Measurements from ENCODE around the gene RPS6KA6.

DNA sequence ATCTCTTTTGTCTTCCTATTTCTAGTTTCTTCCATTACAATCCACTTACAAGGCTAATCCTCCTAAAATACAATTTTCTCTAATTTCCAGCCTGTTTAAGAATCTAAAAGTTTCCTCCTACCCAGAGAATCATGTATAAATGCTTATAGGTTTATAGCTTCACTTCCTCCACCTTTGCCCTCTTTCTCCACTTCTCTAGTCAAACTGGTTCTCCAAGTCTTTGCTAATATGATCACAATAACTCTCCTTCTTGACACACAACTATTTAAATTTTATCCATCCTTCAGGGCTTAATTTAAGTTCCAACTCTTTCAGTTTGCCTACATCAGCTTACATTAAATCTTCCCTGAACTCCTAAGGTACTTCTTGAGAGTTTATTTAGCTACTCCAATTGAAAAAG, 69.2 kb downstream of the RPS6KA6 start:
- TF ChIP-seq EZH2 (IDR thresholded peaks at IDR 0.05; ENCODE audit: borderline replicate concordance, low read length): no peak
- TF ChIP-seq, protein P1, sequence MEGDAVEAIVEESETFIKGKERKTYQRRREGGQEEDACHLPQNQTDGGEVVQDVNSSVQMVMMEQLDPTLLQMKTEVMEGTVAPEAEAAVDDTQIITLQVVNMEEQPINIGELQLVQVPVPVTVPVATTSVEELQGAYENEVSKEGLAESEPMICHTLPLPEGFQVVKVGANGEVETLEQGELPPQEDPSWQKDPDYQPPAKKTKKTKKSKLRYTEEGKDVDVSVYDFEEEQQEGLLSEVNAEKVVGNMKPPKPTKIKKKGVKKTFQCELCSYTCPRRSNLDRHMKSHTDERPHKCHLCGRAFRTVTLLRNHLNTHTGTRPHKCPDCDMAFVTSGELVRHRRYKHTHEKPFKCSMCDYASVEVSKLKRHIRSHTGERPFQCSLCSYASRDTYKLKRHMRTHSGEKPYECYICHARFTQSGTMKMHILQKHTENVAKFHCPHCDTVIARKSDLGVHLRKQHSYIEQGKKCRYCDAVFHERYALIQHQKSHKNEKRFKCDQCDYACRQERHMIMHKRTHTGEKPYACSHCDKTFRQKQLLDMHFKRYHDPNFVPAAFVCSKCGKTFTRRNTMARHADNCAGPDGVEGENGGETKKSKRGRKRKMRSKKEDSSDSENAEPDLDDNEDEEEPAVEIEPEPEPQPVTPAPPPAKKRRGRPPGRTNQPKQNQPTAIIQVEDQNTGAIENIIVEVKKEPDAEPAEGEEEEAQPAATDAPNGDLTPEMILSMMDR (conservative IDR thresholded peaks at IDR 0.05 in 1 of 2, IDR thresholded peaks at IDR 0.05 in 1 of 2; ENCODE audit: extremely low read depth in 1 of 2, insufficient read depth in 1 of 2, low read depth in 1 of 2, low read length in 2 of 2): no peak

All from mammary epithelial cell (primary cell).